NB4 (cell line): ENCODE measurements around the gene PRDM4.

Source experiments
- MYC ChIP-seq: IDR thresholded peaks from 2 replicates; pipeline ENCODE4 v1.6.1; 2011; ENCODE audit warnings: low read depth, low read length
- POLR2A ChIP-seq: IDR thresholded peaks from 2 replicates; pipeline ENCODE4 v1.6.1; 2011; ENCODE audit warnings: mild to moderate bottlenecking; ENCODE audit not compliant: insufficient read length; ENCODE audit errors: extremely low read depth
- TF ChIP-seq, protein P1 (sequence below): IDR thresholded peaks from one replicate; pipeline ENCODE4 v1.5.1; 2012; ENCODE audit warnings: low read depth, low read length
- TF ChIP-seq, protein P2 (sequence below): IDR thresholded peaks from 2 replicates; pipeline ENCODE4 v1.6.1; 2011; ENCODE audit warnings: low read depth, low read length

DNA sequence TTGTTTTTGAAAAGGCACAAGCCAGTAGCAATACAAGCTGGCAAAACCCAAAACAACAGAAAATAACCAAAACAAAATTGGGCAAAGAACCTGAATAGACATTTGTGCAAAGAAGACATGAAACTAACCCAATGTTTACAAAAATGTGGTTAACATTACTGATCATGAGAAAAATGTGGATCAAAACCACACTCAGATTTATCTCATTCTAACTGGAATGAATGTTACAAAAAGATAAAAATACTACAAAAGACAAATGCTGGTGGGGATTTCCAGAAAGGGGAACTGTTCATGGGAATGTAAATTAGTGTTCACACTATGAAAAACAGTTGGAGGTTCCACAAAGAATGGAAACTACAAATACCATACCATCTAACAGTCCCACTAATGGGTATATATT is 40.2 kb upstream of the PRDM4 start:
- TF ChIP-seq, protein P1, sequence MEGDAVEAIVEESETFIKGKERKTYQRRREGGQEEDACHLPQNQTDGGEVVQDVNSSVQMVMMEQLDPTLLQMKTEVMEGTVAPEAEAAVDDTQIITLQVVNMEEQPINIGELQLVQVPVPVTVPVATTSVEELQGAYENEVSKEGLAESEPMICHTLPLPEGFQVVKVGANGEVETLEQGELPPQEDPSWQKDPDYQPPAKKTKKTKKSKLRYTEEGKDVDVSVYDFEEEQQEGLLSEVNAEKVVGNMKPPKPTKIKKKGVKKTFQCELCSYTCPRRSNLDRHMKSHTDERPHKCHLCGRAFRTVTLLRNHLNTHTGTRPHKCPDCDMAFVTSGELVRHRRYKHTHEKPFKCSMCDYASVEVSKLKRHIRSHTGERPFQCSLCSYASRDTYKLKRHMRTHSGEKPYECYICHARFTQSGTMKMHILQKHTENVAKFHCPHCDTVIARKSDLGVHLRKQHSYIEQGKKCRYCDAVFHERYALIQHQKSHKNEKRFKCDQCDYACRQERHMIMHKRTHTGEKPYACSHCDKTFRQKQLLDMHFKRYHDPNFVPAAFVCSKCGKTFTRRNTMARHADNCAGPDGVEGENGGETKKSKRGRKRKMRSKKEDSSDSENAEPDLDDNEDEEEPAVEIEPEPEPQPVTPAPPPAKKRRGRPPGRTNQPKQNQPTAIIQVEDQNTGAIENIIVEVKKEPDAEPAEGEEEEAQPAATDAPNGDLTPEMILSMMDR, result no peak
- TF ChIP-seq POLR2A (no peak), MYC (no peak)
- TF ChIP-seq, protein P2, sequence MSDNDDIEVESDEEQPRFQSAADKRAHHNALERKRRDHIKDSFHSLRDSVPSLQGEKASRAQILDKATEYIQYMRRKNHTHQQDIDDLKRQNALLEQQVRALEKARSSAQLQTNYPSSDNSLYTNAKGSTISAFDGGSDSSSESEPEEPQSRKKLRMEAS, result no peak
